Fibroblast of the aortic adventitia (primary cell): Measurements from ENCODE around the gene GPR42. TPM values are rescaled to one million over a fixed set of nuclear protein-coding genes. Genes with fewer than 3 reads are reported as not detected.

Source experiments
- DNase-seq: peaks from one replicate; pipeline ENCODE4 v3.0.0-alpha.2; 2010; ENCODE audit warnings: low read depth
- H3K4me3 ChIP-seq: 2 replicates; pipeline ENCODE4 v1.5.1; 2011; ENCODE audit warnings: low read depth, mild to moderate bottlenecking, control low read depth, low read length, moderate library complexity
- CTCF ChIP-seq: IDR thresholded peaks from 2 replicates; pipeline ENCODE4 v1.5.1; 2011; ENCODE audit warnings: mild to moderate bottlenecking, low read length, control low read depth, inconsistent platforms; ENCODE audit not compliant: insufficient read depth
- total RNA-seq: library from RNA; depleted of rRNA; stranded (reverse); fragments of >200 nt; gene quantifications from 2 replicates; pipeline ENCODE4 v1.2.3, GENCODE V29; 2012; ENCODE audit warnings: low replicate concordance

GPR42 gene
- total RNA-seq, 1 donor, result not detected

- H3K4me3 ChIP-seq, result no peak overlapping the region
- DNase-seq, result peak; percentile 89
Measured at GRCh38 chr19:35404879-35405622, 34.2 kb downstream of the GPR42 start.

GRCh38 chr19:35407619-35408018, 36.8 kb downstream of the GPR42 start:
- H3K4me3 ChIP-seq, result no peak overlapping the region
- DNase-seq, result no peak
- TF ChIP-seq CTCF, result no peak

More at GRCh38 chr19:35404879-35405622, 34.2 kb downstream of the GPR42 start:
- no peak for TF ChIP-seq CTCF

GRCh38 chr19:35408284-35409171, 37.7 kb downstream of the GPR42 start:
- no peak for TF ChIP-seq CTCF

GRCh38 chr19:35409191-35409590, 38.3 kb downstream of the GPR42 start:
- no peak overlapping the region for H3K4me3 ChIP-seq
- TF ChIP-seq CTCF, result no peak
- no peak for DNase-seq

More at GRCh38 chr19:35408284-35409171, 37.7 kb downstream of the GPR42 start:
- no peak for DNase-seq
- H3K4me3 ChIP-seq, result no peak overlapping the region

GRCh38 chr19:35410487-35410886, 39.6 kb downstream of the GPR42 start:
- TF ChIP-seq CTCF, result no peak
- no peak overlapping the region for H3K4me3 ChIP-seq
- DNase-seq, result no peak

- no peak for TF ChIP-seq CTCF
- H3K4me3 ChIP-seq, result no peak overlapping the region
- no peak for DNase-seq
Measured at GRCh38 chr19:35414442-35414841, 43.6 kb downstream of the GPR42 start.
